ENCODE results near the gene CEP295NL. TPM values are rescaled to one million over a fixed set of nuclear protein-coding genes. Genes with fewer than 3 reads are reported as not detected.

The CEP295NL gene
- total RNA-seq, 1 experiment from 2014 or later, result 1.8 TPM

- Histone ChIP-seq H3K27ac (ENCODE audit: low read length) (peak overlapping the region; percentile 92), H3F3A (ENCODE audit: low read length, unreplicated experiment) (peaks cover 8% of the 10 kb centered on the region), H3K9me3 (ENCODE audit: low read length) (no peaks in the 10 kb centered on the region), H3K4me2 (ENCODE audit: low read length) (peak overlapping the region; percentile 58; the same call in 1 of the 2 replicates), H3K9ac (ENCODE audit: low read length) (peak overlapping the region; percentile 73), H3K4me1 (ENCODE audit: insufficient read depth, low read length) (peaks cover 23% of the 10 kb centered on the region), H3K9me2 (replicated peaks; ENCODE audit: low read length) (no peaks in the 10 kb centered on the region), H3K36me3 (ENCODE audit: low read depth, low read length) (peaks cover 2% of the 10 kb centered on the region; the same call in 1 of the 2 replicates), H2AFZ (ENCODE audit: low read length) (no peak overlapping the region), H4K20me1 (ENCODE audit: low read length) (no peaks in the 10 kb centered on the region), H3K4me3 (ENCODE audit: low read length) (no peak overlapping the region), H3K79me2 (ENCODE audit: low read length) (no peaks in the 10 kb centered on the region), H3K27me3 (ENCODE audit: low read length) (no peaks in the 10 kb centered on the region)
- ATAC-seq (no peak), DNase-seq (no peak)
- intact Hi-C loops (cut with micrococcal nuclease), result no loop called here
- BruUV-seq (replicated peaks), result no TSS peak
- ChIA-PET CTCF (interaction anchor here (1.0 kb wide), 1 partner anchor 9 kb away, joined by 4 read pairs; no protein-coding TSS in a partner anchor), POLR2A (ENCODE audit: unreplicated experiment) (no interaction called here)
- TF ChIP-seq EZH2phosphoT487 (IDR thresholded peaks at IDR 0.05; ENCODE audit: borderline replicate concordance, low read length) (no peak), EZH2 (IDR thresholded peaks at IDR 0.05; ENCODE audit: low read length, unreplicated experiment) (no peak)
- TF ChIP-seq, protein P1, sequence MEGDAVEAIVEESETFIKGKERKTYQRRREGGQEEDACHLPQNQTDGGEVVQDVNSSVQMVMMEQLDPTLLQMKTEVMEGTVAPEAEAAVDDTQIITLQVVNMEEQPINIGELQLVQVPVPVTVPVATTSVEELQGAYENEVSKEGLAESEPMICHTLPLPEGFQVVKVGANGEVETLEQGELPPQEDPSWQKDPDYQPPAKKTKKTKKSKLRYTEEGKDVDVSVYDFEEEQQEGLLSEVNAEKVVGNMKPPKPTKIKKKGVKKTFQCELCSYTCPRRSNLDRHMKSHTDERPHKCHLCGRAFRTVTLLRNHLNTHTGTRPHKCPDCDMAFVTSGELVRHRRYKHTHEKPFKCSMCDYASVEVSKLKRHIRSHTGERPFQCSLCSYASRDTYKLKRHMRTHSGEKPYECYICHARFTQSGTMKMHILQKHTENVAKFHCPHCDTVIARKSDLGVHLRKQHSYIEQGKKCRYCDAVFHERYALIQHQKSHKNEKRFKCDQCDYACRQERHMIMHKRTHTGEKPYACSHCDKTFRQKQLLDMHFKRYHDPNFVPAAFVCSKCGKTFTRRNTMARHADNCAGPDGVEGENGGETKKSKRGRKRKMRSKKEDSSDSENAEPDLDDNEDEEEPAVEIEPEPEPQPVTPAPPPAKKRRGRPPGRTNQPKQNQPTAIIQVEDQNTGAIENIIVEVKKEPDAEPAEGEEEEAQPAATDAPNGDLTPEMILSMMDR (conservative IDR thresholded peaks at IDR 0.05; ENCODE audit: low read depth, low read length), result no peak
These were observed 41.8 kb downstream of the CEP295NL start for GRCh38 chr17:78861229-78861628.

DNA sequence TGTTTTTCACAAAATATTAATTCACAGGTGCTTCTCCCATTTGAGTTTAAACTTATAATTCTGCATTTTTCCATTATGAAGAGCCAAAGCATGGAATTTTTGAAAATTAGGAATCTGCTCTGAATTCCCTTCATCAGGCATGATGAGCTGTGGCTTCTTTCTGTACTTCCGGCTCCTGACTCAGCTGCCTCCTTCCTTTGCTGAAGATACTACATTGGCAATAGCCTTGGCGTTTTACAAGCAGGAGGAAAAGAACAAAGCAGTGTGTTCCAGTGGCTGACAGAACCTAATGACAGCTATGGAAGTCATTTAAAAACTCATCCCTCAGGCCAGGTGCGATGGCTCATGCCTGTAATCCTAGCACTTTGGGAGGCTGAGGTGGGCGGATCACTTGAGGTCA is 44.0 kb downstream of the CEP295NL start:
- CTCF ChIA-PET, result no interaction called here
- no peak overlapping the region for H3K4me3 ChIP-seq (ENCODE audit: low read length)
- BruUV-seq (replicated peaks), result no TSS peak

GRCh38 chr17:78857266-78857665 is 45.7 kb downstream of the CEP295NL start:
- Histone ChIP-seq H3K27ac (ENCODE audit: low read length) (no peak overlapping the region), H3K27me3 (ENCODE audit: low read length) (no peaks in the 10 kb centered on the region), H3K36me3 (ENCODE audit: low read depth, low read length) (peaks cover 3% of the 10 kb centered on the region; the same call in 1 of the 2 replicates), H3F3A (ENCODE audit: low read length, unreplicated experiment) (peaks cover 3% of the 10 kb centered on the region), H3K4me2 (ENCODE audit: low read length) (no peak overlapping the region), H3K9ac (ENCODE audit: low read length) (no peak overlapping the region), H3K79me2 (ENCODE audit: low read length) (no peaks in the 10 kb centered on the region), H4K20me1 (ENCODE audit: low read length) (no peaks in the 10 kb centered on the region), H3K4me3 (ENCODE audit: low read length) (no peak overlapping the region), H3K4me1 (ENCODE audit: insufficient read depth, low read length) (peaks cover 12% of the 10 kb centered on the region), H3K9me2 (replicated peaks; ENCODE audit: low read length) (no peaks in the 10 kb centered on the region), H2AFZ (ENCODE audit: low read length) (no peak overlapping the region), H3K9me3 (ENCODE audit: low read length) (no peaks in the 10 kb centered on the region)
- ATAC-seq (no peak), DNase-seq (no peak)
- ChIA-PET CTCF (no interaction called here), POLR2A (ENCODE audit: unreplicated experiment) (no interaction called here)
- no TSS peak for BruUV-seq (replicated peaks)
- no peak for TF ChIP-seq EZH2phosphoT487 (IDR thresholded peaks at IDR 0.05; ENCODE audit: borderline replicate concordance, low read length)
- TF ChIP-seq, protein P1 (conservative IDR thresholded peaks at IDR 0.05; ENCODE audit: low read depth, low read length), result no peak
- no peak for TF ChIP-seq EZH2 (IDR thresholded peaks at IDR 0.05; ENCODE audit: low read length, unreplicated experiment)
- intact Hi-C loops (cut with micrococcal nuclease), result no loop called here

More for the DNA sequence above, 44.0 kb downstream of the CEP295NL start:
- no peak for ATAC-seq
- no peak for DNase-seq
- no peaks in the 10 kb centered on the region for H3K9me2 ChIP-seq (replicated peaks; ENCODE audit: low read length)
- H4K20me1 ChIP-seq (ENCODE audit: low read length), result no peaks in the 10 kb centered on the region
- no peak overlapping the region for H3K9ac ChIP-seq (ENCODE audit: low read length)
- POLR2A ChIA-PET (ENCODE audit: unreplicated experiment), result no interaction called here
- H3K27me3 ChIP-seq (ENCODE audit: low read length), result no peaks in the 10 kb centered on the region
- H3K27ac ChIP-seq (ENCODE audit: low read length), result no peak overlapping the region
- peaks cover 19% of the 10 kb centered on the region for H3K4me1 ChIP-seq (ENCODE audit: insufficient read depth, low read length)
- peaks cover 8% of the 10 kb centered on the region for H3F3A ChIP-seq (ENCODE audit: low read length, unreplicated experiment)
- H3K4me2 ChIP-seq (ENCODE audit: low read length), result no peak overlapping the region
- peaks cover 5% of the 10 kb centered on the region for H3K36me3 ChIP-seq (ENCODE audit: low read depth, low read length)
- no peaks in the 10 kb centered on the region for H3K9me3 ChIP-seq (ENCODE audit: low read length)
- intact Hi-C loops (cut with micrococcal nuclease), result no loop called here
- H3K79me2 ChIP-seq (ENCODE audit: low read length), result no peaks in the 10 kb centered on the region
- no peak overlapping the region for H2AFZ ChIP-seq (ENCODE audit: low read length)
- TF ChIP-seq, protein P1 (conservative IDR thresholded peaks at IDR 0.05; ENCODE audit: low read depth, low read length), result no peak
- TF ChIP-seq EZH2phosphoT487 (IDR thresholded peaks at IDR 0.05; ENCODE audit: borderline replicate concordance, low read length) (no peak), EZH2 (IDR thresholded peaks at IDR 0.05; ENCODE audit: low read length, unreplicated experiment) (no peak)
